ENCODE data around the gene KCTD18. TPM values are rescaled to one million over a fixed set of nuclear protein-coding genes. Genes with fewer than 3 reads are reported as not detected.

KCTD18 gene
- total RNA-seq, 2 experiments from 2014 or later, result 15.2 to 16.7 TPM

GRCh38 chr2:200463452-200463851, 46.4 kb downstream of the KCTD18 start:
- CTCF ChIA-PET, result no interaction called here
- Mint-ChIP-seq H3K9me3 (no peaks in the 10 kb centered on the region), H3K4me3 (no peak overlapping the region), H3K27ac (no peak overlapping the region), H3K27me3 (no peaks in the 10 kb centered on the region), H3K36me3 (ENCODE audit: low read depth) (no peaks in the 10 kb centered on the region), H3K4me1 (ENCODE audit: low read depth) (peaks cover 38% of the 10 kb centered on the region)
- DNase-seq (no peak), ATAC-seq (no peak)
- TF ChIP-seq, protein P1, sequence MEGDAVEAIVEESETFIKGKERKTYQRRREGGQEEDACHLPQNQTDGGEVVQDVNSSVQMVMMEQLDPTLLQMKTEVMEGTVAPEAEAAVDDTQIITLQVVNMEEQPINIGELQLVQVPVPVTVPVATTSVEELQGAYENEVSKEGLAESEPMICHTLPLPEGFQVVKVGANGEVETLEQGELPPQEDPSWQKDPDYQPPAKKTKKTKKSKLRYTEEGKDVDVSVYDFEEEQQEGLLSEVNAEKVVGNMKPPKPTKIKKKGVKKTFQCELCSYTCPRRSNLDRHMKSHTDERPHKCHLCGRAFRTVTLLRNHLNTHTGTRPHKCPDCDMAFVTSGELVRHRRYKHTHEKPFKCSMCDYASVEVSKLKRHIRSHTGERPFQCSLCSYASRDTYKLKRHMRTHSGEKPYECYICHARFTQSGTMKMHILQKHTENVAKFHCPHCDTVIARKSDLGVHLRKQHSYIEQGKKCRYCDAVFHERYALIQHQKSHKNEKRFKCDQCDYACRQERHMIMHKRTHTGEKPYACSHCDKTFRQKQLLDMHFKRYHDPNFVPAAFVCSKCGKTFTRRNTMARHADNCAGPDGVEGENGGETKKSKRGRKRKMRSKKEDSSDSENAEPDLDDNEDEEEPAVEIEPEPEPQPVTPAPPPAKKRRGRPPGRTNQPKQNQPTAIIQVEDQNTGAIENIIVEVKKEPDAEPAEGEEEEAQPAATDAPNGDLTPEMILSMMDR (IDR thresholded peaks at IDR 0.05), result no peak
- POLR2A ChIA-PET, result no interaction called here
- intact Hi-C loops (cut with micrococcal nuclease), result loop anchor here (10.0 kb wide), 1 partner anchor 159 kb away; the partner anchor contains the start of gene SPATS2L

DNA sequence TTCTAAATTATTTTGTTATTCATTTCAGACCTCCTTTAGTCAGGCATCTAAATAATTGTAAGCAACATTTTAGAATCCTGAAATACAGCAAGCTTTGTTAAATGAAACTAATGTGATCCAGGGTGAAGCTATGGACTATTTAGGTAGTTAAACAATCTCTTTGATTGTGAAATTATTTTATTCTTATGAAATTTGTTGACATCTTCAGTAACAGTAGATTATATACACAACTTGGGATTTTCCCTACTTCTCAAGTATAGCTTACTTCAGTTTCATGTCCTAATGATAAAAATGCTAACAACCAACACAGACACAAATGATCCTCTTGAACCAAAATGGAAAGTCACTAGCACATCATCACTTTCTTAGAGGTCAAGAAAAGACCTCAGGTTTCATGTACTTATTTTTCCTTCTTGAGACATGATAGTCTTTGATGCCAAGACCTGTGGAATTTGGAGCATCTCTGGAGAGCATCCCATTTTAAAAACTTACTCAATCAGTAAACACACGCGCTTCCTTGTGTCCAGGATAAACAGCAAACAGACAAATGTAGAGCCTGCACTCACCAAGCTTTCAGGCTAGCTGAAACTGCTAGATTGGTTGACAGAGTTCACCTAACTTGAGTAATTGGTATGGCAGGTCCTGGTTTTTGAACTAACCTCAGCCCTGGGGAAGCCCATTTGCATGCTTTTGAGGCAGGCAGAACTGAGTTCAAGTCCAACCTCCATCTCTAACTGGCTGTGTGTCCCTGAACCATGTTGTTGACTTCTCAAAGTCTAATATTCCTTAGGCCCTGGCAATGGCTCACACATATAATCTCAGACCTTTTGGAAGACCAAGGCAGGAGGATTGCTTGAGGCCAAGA, 47.8 kb downstream of the KCTD18 start:
- Mint-ChIP-seq H3K27me3 (no peaks in the 10 kb centered on the region), H3K4me3 (no peak overlapping the region), H3K4me1 (ENCODE audit: low read depth) (peaks cover 24% of the 10 kb centered on the region), H3K9me3 (no peaks in the 10 kb centered on the region), H3K36me3 (ENCODE audit: low read depth) (no peaks in the 10 kb centered on the region), H3K27ac (no peak overlapping the region)
- ChIA-PET POLR2A (no interaction called here), CTCF (interaction anchor here (0.9 to 1.1 kb wide), 2 partner anchors 9 to 20 kb away, joined by 4 to 5 read pairs; no protein-coding TSS in a partner anchor)
- intact Hi-C loops (cut with micrococcal nuclease), result loop anchor here (10.0 kb wide), 1 partner anchor 157 kb away; the partner anchor contains the start of gene SPATS2L
- no peak for ATAC-seq
- DNase-seq, result no peak
- TF ChIP-seq, protein P1 (IDR thresholded peaks at IDR 0.05), result no peak

DNA sequence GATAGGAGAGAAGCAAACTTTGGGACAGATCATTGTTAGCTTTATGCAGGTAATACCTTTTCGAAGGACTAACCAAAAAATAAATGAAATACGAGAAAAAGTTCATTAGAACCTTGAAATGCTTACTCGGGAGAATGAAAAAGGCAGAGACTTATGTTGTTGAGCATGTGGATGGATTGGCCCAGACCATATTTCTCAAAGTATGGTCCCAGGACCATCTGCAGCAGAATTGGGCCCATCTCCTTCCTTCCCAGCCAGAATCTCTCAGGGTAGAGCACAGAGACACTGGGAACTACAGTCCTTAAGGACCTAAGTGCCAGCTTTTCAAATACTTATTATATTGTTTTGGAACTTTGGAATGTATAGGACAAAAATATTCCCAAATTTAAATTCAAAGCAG, 50.8 kb downstream of the KCTD18 start:
- no peak for DNase-seq
- TF ChIP-seq, protein P1 (IDR thresholded peaks at IDR 0.05), result no peak
- H3K27ac Mint-ChIP-seq, result no peak overlapping the region
- no peak overlapping the region for H3K4me3 Mint-ChIP-seq
- H3K27me3 Mint-ChIP-seq, result no peaks in the 10 kb centered on the region
- no peaks in the 10 kb centered on the region for H3K36me3 Mint-ChIP-seq (ENCODE audit: low read depth)
- CTCF ChIA-PET, result no interaction called here
- H3K9me3 Mint-ChIP-seq, result no peaks in the 10 kb centered on the region
- intact Hi-C loops (cut with micrococcal nuclease), result no loop called here
- no peak for ATAC-seq
- peaks cover 21% of the 10 kb centered on the region for H3K4me1 Mint-ChIP-seq (ENCODE audit: low read depth)
- POLR2A ChIA-PET, result no interaction called here

- ChIA-PET POLR2A (interaction anchor here (0.9 kb wide), 1 partner anchor 10 kb away, joined by 4 read pairs; no protein-coding TSS in a partner anchor), CTCF (interaction anchor here (1.1 to 4.0 kb wide), 3 partner anchors 11 to 471 kb away, joined by 3 to 17 read pairs (median 5); no protein-coding TSS in a partner anchor)
- Mint-ChIP-seq H3K4me3 (no peak overlapping the region), H3K9me3 (no peaks in the 10 kb centered on the region), H3K27me3 (no peaks in the 10 kb centered on the region), H3K4me1 (ENCODE audit: low read depth) (peaks cover 12% of the 10 kb centered on the region), H3K36me3 (ENCODE audit: low read depth) (no peaks in the 10 kb centered on the region), H3K27ac (no peak overlapping the region)
- TF ChIP-seq, protein P1 (IDR thresholded peaks at IDR 0.05), result no peak
- DNase-seq, result no peak
- intact Hi-C loops (cut with micrococcal nuclease), result no loop called here
- ATAC-seq, result no peak
These were observed 53.3 kb downstream of the KCTD18 start for GRCh38 chr2:200456567-200456966.

- DNase-seq (peak; percentile 33), ATAC-seq (peak; percentile 54)
- H3K9me3 Mint-ChIP-seq, result no peaks in the 10 kb centered on the region
- no peaks in the 10 kb centered on the region for H3K27me3 Mint-ChIP-seq
- TF ChIP-seq, protein P1 (IDR thresholded peaks at IDR 0.05), result no peak
- CTCF ChIA-PET, result interaction anchor here (1.1 to 4.0 kb wide), 4 partner anchors 12 to 470 kb away, joined by 3 to 17 read pairs (median 4); no protein-coding TSS in a partner anchor
- H3K4me3 Mint-ChIP-seq, result no peak overlapping the region
- H3K27ac Mint-ChIP-seq, result peak overlapping the region; percentile 8
- H3K36me3 Mint-ChIP-seq (ENCODE audit: low read depth), result no peaks in the 10 kb centered on the region
- intact Hi-C loops (cut with micrococcal nuclease), result no loop called here
- POLR2A ChIA-PET, result no interaction called here
- peaks cover 12% of the 10 kb centered on the region for H3K4me1 Mint-ChIP-seq (ENCODE audit: low read depth)
These were observed 53.9 kb downstream of the KCTD18 start for GRCh38 chr2:200455958-200456421.
